ENCODE results near the gene PARP16.

- TF ChIP-seq, protein P1, sequence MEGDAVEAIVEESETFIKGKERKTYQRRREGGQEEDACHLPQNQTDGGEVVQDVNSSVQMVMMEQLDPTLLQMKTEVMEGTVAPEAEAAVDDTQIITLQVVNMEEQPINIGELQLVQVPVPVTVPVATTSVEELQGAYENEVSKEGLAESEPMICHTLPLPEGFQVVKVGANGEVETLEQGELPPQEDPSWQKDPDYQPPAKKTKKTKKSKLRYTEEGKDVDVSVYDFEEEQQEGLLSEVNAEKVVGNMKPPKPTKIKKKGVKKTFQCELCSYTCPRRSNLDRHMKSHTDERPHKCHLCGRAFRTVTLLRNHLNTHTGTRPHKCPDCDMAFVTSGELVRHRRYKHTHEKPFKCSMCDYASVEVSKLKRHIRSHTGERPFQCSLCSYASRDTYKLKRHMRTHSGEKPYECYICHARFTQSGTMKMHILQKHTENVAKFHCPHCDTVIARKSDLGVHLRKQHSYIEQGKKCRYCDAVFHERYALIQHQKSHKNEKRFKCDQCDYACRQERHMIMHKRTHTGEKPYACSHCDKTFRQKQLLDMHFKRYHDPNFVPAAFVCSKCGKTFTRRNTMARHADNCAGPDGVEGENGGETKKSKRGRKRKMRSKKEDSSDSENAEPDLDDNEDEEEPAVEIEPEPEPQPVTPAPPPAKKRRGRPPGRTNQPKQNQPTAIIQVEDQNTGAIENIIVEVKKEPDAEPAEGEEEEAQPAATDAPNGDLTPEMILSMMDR (IDR thresholded peaks at IDR 0.05; ENCODE audit: low read length), result no peak
- TF ChIP-seq EZH2 (IDR thresholded peaks at IDR 0.05; ENCODE audit: borderline replicate concordance, low read length), result no peak
Observed at GRCh38 chr15:65306551-65306950, 19.9 kb upstream of the PARP16 start.
